ENCODE results near the gene PTGDS. TPM values are rescaled to one million over a fixed set of nuclear protein-coding genes. Genes with fewer than 3 reads are reported as not detected.

PTGDS gene
- total RNA-seq, 8 experiments from 2014 or later: 1.2 to 273 (median 12.3) TPM

- H3K27ac ChIP-seq: no peak overlapping the region
- WGBS, 10 experiments: 80 to 100% (median 90%) methylated on average over 1 to 7 of the region's 55 CpGs; no CpG with 5 or more reads in 4 of the 10 experiments
- in situ Hi-C loops (cut with MboI; ENCODE audit: low pct_unique_long_range_greater_than_20kb in 2 of 9, low sequenced_read_pairs in 9 of 9, unreplicated experiment in 9 of 9): no loop called here
- ATAC-seq (replicated peaks in 6 of 8): no peak
- H3K4me3 ChIP-seq: no peak overlapping the region
- H3K4me1 ChIP-seq (replicated peaks in 1 of 2): peaks cover 3 to 11% of the 10 kb centered on the region in 2 donors
These were observed 35.8 kb upstream of the PTGDS start for GRCh38 chr9:136941231-136942111.

- in situ Hi-C loops (cut with MboI; ENCODE audit: low pct_unique_long_range_greater_than_20kb in 2 of 9, low sequenced_read_pairs in 9 of 9, unreplicated experiment in 9 of 9): no loop called here
- H3K4me3 ChIP-seq: no peak overlapping the region
- no peak overlapping the region for H3K27ac ChIP-seq
- WGBS, 10 experiments: 100% methylated on average over 3 of the region's 60 CpGs; no CpG with 5 or more reads in 9 of the 10 experiments
- H3K4me1 ChIP-seq (replicated peaks in 1 of 2): peaks cover 3 to 11% of the 10 kb centered on the region in 2 donors
- no peak for ATAC-seq (replicated peaks in 6 of 8)
These were observed 35.0 kb upstream of the PTGDS start for GRCh38 chr9:136942112-136942880.

GRCh38 chr9:136942881-136943230, 34.4 kb upstream of the PTGDS start:
- in situ Hi-C loops (cut with MboI; ENCODE audit: low pct_unique_long_range_greater_than_20kb in 2 of 9, low sequenced_read_pairs in 9 of 9, unreplicated experiment in 9 of 9): no loop called here
- Histone ChIP-seq H3K4me1 (replicated peaks in 1 of 2) (peaks cover 3 to 12% of the 10 kb centered on the region in 2 donors), H3K27ac (no peak overlapping the region), H3K4me3 (peak overlapping the region in 1 of 5 donors; percentile 76)
- WGBS, 10 experiments: 91% methylated on average over 8 of the region's 16 CpGs; no CpG with 5 or more reads in 9 of the 10 experiments
- no peak for ATAC-seq (replicated peaks in 6 of 8)

GRCh38 chr9:136943291-136944211, 33.8 kb upstream of the PTGDS start:
- WGBS, 10 experiments: 30 to 46% methylated on average over 2 to 4 of the region's 61 CpGs; no CpG with 5 or more reads in 8 of the 10 experiments
- Histone ChIP-seq H3K4me1 (replicated peaks in 1 of 2) (peaks cover 3 to 17% of the 10 kb centered on the region in 2 donors), H3K27ac (peak overlapping the region; percentile 73 to 92), H3K4me3 (peak overlapping the region; percentile 62 to 90 (median 81))
- peak in 6 of 8 experiments; percentile 2 to 41 (median 12) for ATAC-seq (replicated peaks in 6 of 8)
- in situ Hi-C loops (cut with MboI; ENCODE audit: low pct_unique_long_range_greater_than_20kb in 2 of 9, low sequenced_read_pairs in 9 of 9, unreplicated experiment in 9 of 9): no loop called here

GRCh38 chr9:136944212-136944518, 33.1 kb upstream of the PTGDS start:
- H3K27ac ChIP-seq: peak overlapping the region; percentile 73 to 92
- ATAC-seq (replicated peaks in 6 of 8): peak; percentile 58 to 79 (median 64)
- in situ Hi-C loops (cut with MboI; ENCODE audit: low pct_unique_long_range_greater_than_20kb in 2 of 9, low sequenced_read_pairs in 9 of 9, unreplicated experiment in 9 of 9): no loop called here
- no CpG with 5 or more reads among the region's 45 CpGs for WGBS, 10 experiments
- H3K4me1 ChIP-seq (replicated peaks in 1 of 2): peaks cover 6 to 21% of the 10 kb centered on the region in 2 donors
- peak overlapping the region; percentile 62 to 90 (median 81) for H3K4me3 ChIP-seq

GRCh38 chr9:136944519-136945332, 32.6 kb upstream of the PTGDS start, which contains the start of the genes C8G and FBXW5:
C8G (plus strand) TSS chr9:136945243; CDS start chr9:136945321, 78 bp downstream.
FBXW5 (minus strand) TSS chr9:136944738; CDS start chr9:136944083, 655 bp downstream.
- Histone ChIP-seq H3K4me3 (peak within 1 kb of the TSS; percentile 62 to 90 (median 81)), H3K27ac (peak within 1 kb of the TSS; percentile 73 to 92), H3K4me1 (replicated peaks in 1 of 2) (peaks cover 8 to 23% of the 10 kb centered on the region in 2 donors)
- ATAC-seq (replicated peaks in 6 of 8): peak; percentile 54 to 85 (median 76)
- WGBS, 10 experiments: 0 to 100% (median 30%) methylated on average over 1 to 8 of the region's 74 CpGs; no CpG with 5 or more reads in 5 of the 10 experiments
- in situ Hi-C loops (cut with MboI; ENCODE audit: low pct_unique_long_range_greater_than_20kb in 2 of 9, low sequenced_read_pairs in 9 of 9, unreplicated experiment in 9 of 9): no loop called here

- WGBS, 10 experiments: 80% methylated on average over 6 of the region's 30 CpGs; no CpG with 5 or more reads in 9 of the 10 experiments
- ATAC-seq (replicated peaks in 6 of 8): no peak
- in situ Hi-C loops (cut with MboI; ENCODE audit: low pct_unique_long_range_greater_than_20kb in 2 of 9, low sequenced_read_pairs in 9 of 9, unreplicated experiment in 9 of 9): no loop called here
- Histone ChIP-seq H3K4me3 (no peak overlapping the region), H3K4me1 (replicated peaks in 1 of 2) (peaks cover 11 to 28% of the 10 kb centered on the region in 2 donors), H3K27ac (no peak overlapping the region)
These were observed 31.7 kb upstream of the PTGDS start for GRCh38 chr9:136945333-136946227.

- Histone ChIP-seq H3K4me1 (replicated peaks in 1 of 2) (peaks cover 13 to 31% of the 10 kb centered on the region in 2 donors), H3K27ac (no peak overlapping the region), H3K4me3 (no peak overlapping the region)
- WGBS, 10 experiments: 40 to 76% (median 59%) methylated on average over 2 to 5 of the region's 27 CpGs; no CpG with 5 or more reads in 7 of the 10 experiments
- in situ Hi-C loops (cut with MboI; ENCODE audit: low pct_unique_long_range_greater_than_20kb in 2 of 9, low sequenced_read_pairs in 9 of 9, unreplicated experiment in 9 of 9): no loop called here
- no peak for ATAC-seq (replicated peaks in 6 of 8)
These were observed 30.9 kb upstream of the PTGDS start for GRCh38 chr9:136946228-136947027.

GRCh38 chr9:136947028-136947891, 30.0 kb upstream of the PTGDS start:
- H3K27ac ChIP-seq: no peak overlapping the region
- in situ Hi-C loops (cut with MboI; ENCODE audit: low pct_unique_long_range_greater_than_20kb in 2 of 9, low sequenced_read_pairs in 9 of 9, unreplicated experiment in 9 of 9): no loop called here
- peaks cover 21 to 38% of the 10 kb centered on the region in 2 donors for H3K4me1 ChIP-seq (replicated peaks in 1 of 2)
- WGBS, 10 experiments: 40 to 100% (median 70%) methylated on average over 1 to 2 of the region's 26 CpGs; no CpG with 5 or more reads in 7 of the 10 experiments
- H3K4me3 ChIP-seq: no peak overlapping the region
- ATAC-seq (replicated peaks in 6 of 8): no peak
